ENCODE results near the gene TRIM51.

DNA sequence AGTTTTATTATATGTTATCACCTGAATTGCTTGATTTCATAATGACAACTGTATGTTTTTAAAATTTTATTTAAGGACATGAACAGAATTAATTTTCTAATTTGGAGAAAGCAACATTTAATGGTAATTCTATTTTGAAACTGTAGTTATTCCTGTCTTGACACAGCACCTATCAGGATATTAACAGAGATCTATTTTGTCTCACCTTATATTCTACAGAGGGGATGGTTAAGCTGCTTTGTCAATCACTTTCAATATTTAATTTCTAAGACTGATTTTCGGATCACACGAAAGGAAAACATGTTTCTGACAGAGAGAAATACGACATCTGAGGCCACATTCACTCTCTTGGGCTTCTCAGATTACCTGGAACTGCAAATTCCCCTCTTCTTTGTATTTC, 44.6 kb upstream of the TRIM51 start, which contains the start of gene OR5D16:
- TF ChIP-seq CTCF (conservative IDR thresholded peaks at IDR 0.05; ENCODE audit: low read depth, low read length) (no peak), EZH2 (IDR thresholded peaks at IDR 0.05; ENCODE audit: borderline replicate concordance, low read depth, low read length, poor library complexity, severe bottlenecking) (no peak)
